GM12878 (cell line): ENCODE measurements around the gene EIF3A.

Source experiments
- CEBPB ChIP-seq, 2 experiments: fragments of 150-350 bp in 1 of 2; IDR thresholded peaks; 2 replicates each; pipeline ENCODE4 v1.6.1; 2012 to 2014; ENCODE audit warnings: low read depth in 2 of 2, low read length in 2 of 2, borderline replicate concordance in 1 of 2, inconsistent platforms in 1 of 2
- JUND ChIP-seq: IDR thresholded peaks from 2 replicates; pipeline ENCODE4 v1.6.1; 2012; ENCODE audit warnings: low read depth, mild to moderate bottlenecking, low read length, improper control_type of control experiment, moderate library complexity
- NFYA ChIP-seq: IDR thresholded peaks from 2 replicates; pipeline ENCODE4 v1.6.1; 2011; ENCODE audit warnings: low read depth, mild to moderate bottlenecking, low read length, improper control_type of control experiment, borderline replicate concordance
- POLR2AphosphoS5 ChIP-seq: IDR thresholded peaks from 2 replicates; pipeline ENCODE4 v1.6.1; 2011; ENCODE audit warnings: mild to moderate bottlenecking, low read length, inconsistent platforms
- SPI1 ChIP-seq: IDR thresholded peaks from 2 replicates; pipeline ENCODE4 v1.6.1; 2011; ENCODE audit warnings: low read depth, mild to moderate bottlenecking, low read length, moderate library complexity, borderline replicate concordance; ENCODE audit not compliant: insufficient read depth
- SUZ12 ChIP-seq: fragments of 200-600 bp; sonication (generic); IDR thresholded peaks from one replicate; pipeline ENCODE4 v1.6.1; 2018; ENCODE audit warnings: antibody characterized with exemption, mild to moderate bottlenecking; ENCODE audit not compliant: unreplicated experiment
- TCF3 ChIP-seq: IDR thresholded peaks from 2 replicates; pipeline ENCODE4 v1.6.1; 2012; ENCODE audit warnings: low read depth, mild to moderate bottlenecking, low read length, borderline replicate concordance; ENCODE audit not compliant: insufficient read depth
- ZZZ3 ChIP-seq: IDR thresholded peaks from 2 replicates; pipeline ENCODE4 v1.6.1; 2011; ENCODE audit warnings: low read depth; ENCODE audit not compliant: control insufficient read depth, insufficient read length
- TF ChIP-seq, protein P1 (sequence below), 3 experiments: IDR thresholded peaks in 2 of 3; conservative IDR thresholded peaks in 1 of 3; 2 replicates each; pipeline ENCODE4 v1.5.1; 2011; ENCODE audit warnings: low read depth in 3 of 3, low read length in 3 of 3, mild to moderate bottlenecking in 3 of 3, control low read depth in 2 of 3, moderate library complexity in 2 of 3, inconsistent platforms in 1 of 3, mixed read lengths in 1 of 3; ENCODE audit not compliant: control insufficient read depth in 2 of 3, insufficient read depth in 1 of 3; ENCODE audit errors: extremely low read depth in 1 of 3

DNA sequence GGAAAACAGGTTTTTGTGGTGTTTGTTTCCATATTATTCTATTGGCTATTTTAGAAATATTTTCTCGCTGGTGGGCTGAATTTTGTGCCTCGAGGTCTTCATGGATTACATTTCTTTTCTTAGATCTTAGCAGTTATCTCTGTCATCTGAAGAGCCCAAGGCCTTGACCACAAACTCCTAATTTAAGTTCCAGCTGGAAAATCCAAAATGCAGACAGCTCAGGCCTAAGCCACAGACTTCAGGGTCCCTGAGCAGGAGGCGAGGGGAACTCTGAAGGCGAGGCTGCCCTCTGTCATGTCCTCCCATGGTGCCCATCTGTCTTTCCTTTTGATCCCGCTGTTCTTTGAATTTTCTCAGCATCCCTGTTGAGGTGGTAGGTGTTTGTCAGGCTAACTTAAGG is 37.6 kb upstream of the EIF3A start:
- TF ChIP-seq ZZZ3 (no peak), CEBPB (IDR thresholded peaks at IDR 0.05; ENCODE audit: borderline replicate concordance in 1 of 2, low read depth in 2 of 2, low read length in 2 of 2) (no peak), SPI1 (no peak), JUND (no peak), NFYA (no peak), TCF3 (no peak), POLR2AphosphoS5 (no peak), SUZ12 (no peak)
- TF ChIP-seq, protein P1, sequence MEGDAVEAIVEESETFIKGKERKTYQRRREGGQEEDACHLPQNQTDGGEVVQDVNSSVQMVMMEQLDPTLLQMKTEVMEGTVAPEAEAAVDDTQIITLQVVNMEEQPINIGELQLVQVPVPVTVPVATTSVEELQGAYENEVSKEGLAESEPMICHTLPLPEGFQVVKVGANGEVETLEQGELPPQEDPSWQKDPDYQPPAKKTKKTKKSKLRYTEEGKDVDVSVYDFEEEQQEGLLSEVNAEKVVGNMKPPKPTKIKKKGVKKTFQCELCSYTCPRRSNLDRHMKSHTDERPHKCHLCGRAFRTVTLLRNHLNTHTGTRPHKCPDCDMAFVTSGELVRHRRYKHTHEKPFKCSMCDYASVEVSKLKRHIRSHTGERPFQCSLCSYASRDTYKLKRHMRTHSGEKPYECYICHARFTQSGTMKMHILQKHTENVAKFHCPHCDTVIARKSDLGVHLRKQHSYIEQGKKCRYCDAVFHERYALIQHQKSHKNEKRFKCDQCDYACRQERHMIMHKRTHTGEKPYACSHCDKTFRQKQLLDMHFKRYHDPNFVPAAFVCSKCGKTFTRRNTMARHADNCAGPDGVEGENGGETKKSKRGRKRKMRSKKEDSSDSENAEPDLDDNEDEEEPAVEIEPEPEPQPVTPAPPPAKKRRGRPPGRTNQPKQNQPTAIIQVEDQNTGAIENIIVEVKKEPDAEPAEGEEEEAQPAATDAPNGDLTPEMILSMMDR (IDR thresholded peaks at IDR 0.05 in 2 of 3, conservative IDR thresholded peaks at IDR 0.05 in 1 of 3; ENCODE audit: control insufficient read depth in 2 of 3, extremely low read depth in 1 of 3, insufficient read depth in 1 of 3, low read depth in 3 of 3, low read length in 3 of 3), result no peak
